Trophoblast cell (in vitro differentiated cells and primary cell): Measurements from ENCODE around the gene ATP13A4.
A peak's percentile ranks its signal among the peaks of the same experiment; 100 is the strongest.

Source experiments
- DNase-seq, 2 donors: peaks; one replicate each; pipeline ENCODE4 v3.0.0-alpha.2; 2016
- H2AFZ ChIP-seq: 2 replicates; pipeline ENCODE4 v1.6.1; 2013; ENCODE audit warnings: low read length, moderate library complexity, mild to moderate bottlenecking; ENCODE audit not compliant: insufficient read depth, poor library complexity
- H2AK5ac ChIP-seq: 2 replicates; pipeline ENCODE4 v1.6.1; 2013; ENCODE audit warnings: mild to moderate bottlenecking, low read length
- H2BK120ac ChIP-seq: 2 replicates; pipeline ENCODE4 v1.6.1; 2013; ENCODE audit warnings: low read length, mild to moderate bottlenecking, moderate library complexity; ENCODE audit not compliant: insufficient read depth, poor library complexity
- H2BK12ac ChIP-seq: 2 replicates; pipeline ENCODE4 v1.6.1; 2013; ENCODE audit warnings: mild to moderate bottlenecking, low read length, moderate library complexity
- H2BK5ac ChIP-seq: 2 replicates; pipeline ENCODE4 v1.6.1; 2013; ENCODE audit warnings: low read length, low read depth, moderate library complexity, mild to moderate bottlenecking; ENCODE audit not compliant: poor library complexity
- H3K14ac ChIP-seq: 2 replicates; pipeline ENCODE4 v1.6.1; 2013; ENCODE audit warnings: mild to moderate bottlenecking, low read length
- H3K18ac ChIP-seq: 2 replicates; pipeline ENCODE4 v1.6.1; 2013; ENCODE audit warnings: mild to moderate bottlenecking, low read length
- H3K23ac ChIP-seq: 2 replicates; pipeline ENCODE4 v1.6.1; 2013; ENCODE audit warnings: low read length
- H3K27ac ChIP-seq: 2 replicates; pipeline ENCODE4 v1.5.1; 2013; ENCODE audit warnings: low read depth, mild to moderate bottlenecking, inconsistent platforms, low read length, moderate library complexity
- H3K27me3 ChIP-seq: 2 replicates; pipeline ENCODE4 v1.6.1; 2013; ENCODE audit warnings: inconsistent platforms, mild to moderate bottlenecking, low read length, moderate library complexity; ENCODE audit not compliant: insufficient read depth
- H3K36me3 ChIP-seq, 2 experiments: 1 replicate in 1 of 2; 2 replicates in 1 of 2; pipeline ENCODE4 v1.6.1; 2013; ENCODE audit warnings: low read length in 2 of 2, mild to moderate bottlenecking in 2 of 2, moderate library complexity in 1 of 2; ENCODE audit not compliant: insufficient read depth in 2 of 2, control insufficient read depth in 1 of 2
- H3K4ac ChIP-seq: 2 replicates; pipeline ENCODE4 v1.6.1; 2013; ENCODE audit warnings: low read depth, mild to moderate bottlenecking, low read length, moderate library complexity
- H3K4me1 ChIP-seq, 2 experiments: 1 replicate in 1 of 2; 2 replicates in 1 of 2; pipeline ENCODE4 v1.6.1; 2013; ENCODE audit warnings: low read length in 2 of 2, mild to moderate bottlenecking in 2 of 2, moderate library complexity in 1 of 2; ENCODE audit not compliant: insufficient read depth in 2 of 2, control insufficient read depth in 1 of 2
- H3K4me2 ChIP-seq: 2 replicates; pipeline ENCODE4 v1.6.1; 2013; ENCODE audit warnings: inconsistent platforms, mild to moderate bottlenecking, low read length, moderate library complexity
- H3K4me3 ChIP-seq: 2 replicates; pipeline ENCODE4 v1.5.1; 2013; ENCODE audit warnings: mild to moderate bottlenecking, low read depth, low read length, inconsistent platforms
- H3K79me1 ChIP-seq: one replicate; pipeline ENCODE4 v1.6.1; 2013; ENCODE audit warnings: low read length
- H3K79me2 ChIP-seq: 2 replicates; pipeline ENCODE4 v1.6.1; 2013; ENCODE audit warnings: low read length, mild to moderate bottlenecking; ENCODE audit not compliant: control insufficient read depth, insufficient read depth, poor library complexity
- H3K9ac ChIP-seq: 2 replicates; pipeline ENCODE4 v1.6.1; 2013; ENCODE audit warnings: mild to moderate bottlenecking, low read length
- H3K9me3 ChIP-seq: 2 replicates; pipeline ENCODE4 v1.6.1; 2013; ENCODE audit warnings: low read depth, mild to moderate bottlenecking, control low read depth, inconsistent platforms, low read length; ENCODE audit not compliant: insufficient read depth
- H4K12ac ChIP-seq: 2 replicates; pipeline ENCODE4 v1.6.1; 2013; ENCODE audit warnings: low read depth, mild to moderate bottlenecking, low read length, moderate library complexity
- H4K8ac ChIP-seq: 2 replicates; pipeline ENCODE4 v1.6.1; 2013; ENCODE audit warnings: low read depth, mild to moderate bottlenecking, low read length, moderate library complexity
- H4K91ac ChIP-seq: one replicate; pipeline ENCODE4 v1.6.1; 2013; ENCODE audit warnings: low read depth, mild to moderate bottlenecking, low read length, moderate library complexity
- WGBS: extraction: QIAGEN DNeasy Blood & Tissue Kit; methylation state at CpG from one replicate; pipeline ENCODE4 v1.1.7; 2013; ENCODE audit warnings: missing lambda C conversion rate; ENCODE audit not compliant: insufficient read length, insufficient coverage; ENCODE audit errors: extremely low coverage; 5-methylcytosine and 5-hydroxymethylcytosine counted together

Gene ATP13A4

GRCh38 chr3:193559100-193559499 lies 4.4 kb upstream of the ATP13A4 start:
- Histone ChIP-seq H3K36me3 (no peaks in the 10 kb centered on the region), H4K12ac (no peak overlapping the region), H4K8ac (no peak overlapping the region), H3K9ac (no peak overlapping the region), H3K23ac (no peak overlapping the region), H3K79me2 (no peaks in the 10 kb centered on the region), H3K18ac (no peak overlapping the region), H3K4me1 (peaks cover 0 to 3% of the 10 kb centered on the region in 2 experiments), H2BK120ac (no peak overlapping the region), H3K14ac (no peak overlapping the region), H2BK5ac (no peak overlapping the region), H3K79me1 (no peaks in the 10 kb centered on the region), H3K4ac (no peak overlapping the region), H3K4me2 (no peak overlapping the region), H2BK12ac (no peak overlapping the region), H2AFZ (no peak overlapping the region), H3K27me3 (no peaks in the 10 kb centered on the region), H3K9me3 (no peaks in the 10 kb centered on the region), H3K4me3 (no peak overlapping the region), H3K27ac (no peak overlapping the region), H2AK5ac (no peak overlapping the region), H4K91ac (no peak overlapping the region)
- no peak for DNase-seq

- Histone ChIP-seq H3K9me3 (no peaks in the 10 kb centered on the region), H3K18ac (no peak overlapping the region), H4K8ac (no peak overlapping the region), H2BK12ac (no peak overlapping the region), H3K79me1 (no peaks in the 10 kb centered on the region), H2AFZ (no peak overlapping the region), H2BK5ac (no peak overlapping the region), H3K36me3 (no peaks in the 10 kb centered on the region), H2AK5ac (no peak overlapping the region), H4K91ac (no peak overlapping the region), H3K27ac (no peak overlapping the region), H3K23ac (no peak overlapping the region), H3K79me2 (no peaks in the 10 kb centered on the region), H3K4ac (no peak overlapping the region), H3K9ac (no peak overlapping the region), H3K4me2 (no peak overlapping the region), H3K4me1 (peaks cover 0 to 3% of the 10 kb centered on the region in 2 experiments), H4K12ac (no peak overlapping the region), H3K27me3 (no peaks in the 10 kb centered on the region), H2BK120ac (no peak overlapping the region), H3K14ac (no peak overlapping the region), H3K4me3 (no peak overlapping the region)
- DNase-seq: no peak
- WGBS: no CpG with 5 or more reads among the region's 2 CpGs
Observed at GRCh38 chr3:193556841-193557240, 2.1 kb upstream of the ATP13A4 start.

- Histone ChIP-seq H3K9me3 (no peaks in the 10 kb centered on the region), H3K79me1 (no peaks in the 10 kb centered on the region), H3K18ac (no peak overlapping the region), H2BK5ac (no peak overlapping the region), H3K4ac (no peak overlapping the region), H3K27me3 (no peaks in the 10 kb centered on the region), H2BK120ac (no peak overlapping the region), H4K91ac (no peak overlapping the region), H4K8ac (no peak overlapping the region), H3K9ac (no peak overlapping the region), H3K79me2 (no peaks in the 10 kb centered on the region), H3K4me1 (peaks cover 0 to 3% of the 10 kb centered on the region in 2 experiments), H3K27ac (no peak overlapping the region), H3K14ac (no peak overlapping the region), H3K23ac (no peak overlapping the region), H3K36me3 (no peaks in the 10 kb centered on the region), H3K4me3 (no peak overlapping the region), H4K12ac (no peak overlapping the region), H2AFZ (no peak overlapping the region), H2AK5ac (no peak overlapping the region), H3K4me2 (no peak overlapping the region), H2BK12ac (no peak overlapping the region)
- peak; percentile 23 to 83 for DNase-seq
- WGBS: no CpG with 5 or more reads among the region's 1 CpG
Observed at GRCh38 chr3:193553586-193553985, 1.1 kb downstream of the ATP13A4 start.

DNA sequence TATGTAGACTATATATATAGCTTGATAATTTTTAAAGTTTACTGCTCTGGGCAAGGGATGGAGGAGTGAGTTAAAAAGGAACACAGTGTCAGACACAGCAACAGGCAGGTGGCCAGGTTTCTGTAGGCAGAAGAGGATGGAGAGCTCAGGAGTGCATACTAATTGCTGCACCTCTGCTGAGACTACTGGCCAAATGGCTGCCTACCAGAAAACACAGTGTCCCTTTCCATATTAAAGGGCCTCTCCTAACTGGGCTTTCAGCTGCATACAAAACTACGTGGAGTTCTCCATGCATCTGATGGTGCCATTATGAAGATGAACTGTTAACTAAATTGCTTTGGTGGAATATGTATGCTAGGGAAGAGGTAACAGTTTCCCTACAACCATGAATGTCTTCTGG lies 1.8 kb downstream of the ATP13A4 start:
- no peaks in the 10 kb centered on the region for H3K79me1 ChIP-seq
- H2AK5ac ChIP-seq: no peak overlapping the region
- H3K4me2 ChIP-seq: no peak overlapping the region
- DNase-seq: peak in 1 of 2 donors; percentile 20
- H3K18ac ChIP-seq: no peak overlapping the region
- no peak overlapping the region for H4K8ac ChIP-seq
- H3K4ac ChIP-seq: no peak overlapping the region
- no peaks in the 10 kb centered on the region for H3K9me3 ChIP-seq
- H3K14ac ChIP-seq: no peak overlapping the region
- no peak overlapping the region for H4K12ac ChIP-seq
- H3K27ac ChIP-seq: no peak overlapping the region
- H2AFZ ChIP-seq: no peak overlapping the region
- no peak overlapping the region for H2BK120ac ChIP-seq
- H3K27me3 ChIP-seq: no peaks in the 10 kb centered on the region
- no CpG with 5 or more reads among the region's 1 CpG for WGBS
- no peaks in the 10 kb centered on the region for H3K36me3 ChIP-seq
- H2BK12ac ChIP-seq: no peak overlapping the region
- H3K23ac ChIP-seq: no peak overlapping the region
- peaks cover 0 to 3% of the 10 kb centered on the region in 2 experiments for H3K4me1 ChIP-seq
- no peak overlapping the region for H3K9ac ChIP-seq
- H3K79me2 ChIP-seq: no peaks in the 10 kb centered on the region
- no peak overlapping the region for H3K4me3 ChIP-seq
- no peak overlapping the region for H2BK5ac ChIP-seq
- H4K91ac ChIP-seq: no peak overlapping the region
